NCI-H748 treated with DMSO at 0.1 percent for 48 hours (cell line): ENCODE results near the gene EHBP1L1.
"Not testable (repeated sequence)": the region's sequence is repeated elsewhere in the genome, so short reads cannot be mapped to it uniquely, and the experiment has no call there.

ENCODE experiments used
- DNase-seq: peaks from one replicate; lab custom pipeline; 2025; lab: John Stamatoyannopoulos, UW

Gene EHBP1L1

DNA sequence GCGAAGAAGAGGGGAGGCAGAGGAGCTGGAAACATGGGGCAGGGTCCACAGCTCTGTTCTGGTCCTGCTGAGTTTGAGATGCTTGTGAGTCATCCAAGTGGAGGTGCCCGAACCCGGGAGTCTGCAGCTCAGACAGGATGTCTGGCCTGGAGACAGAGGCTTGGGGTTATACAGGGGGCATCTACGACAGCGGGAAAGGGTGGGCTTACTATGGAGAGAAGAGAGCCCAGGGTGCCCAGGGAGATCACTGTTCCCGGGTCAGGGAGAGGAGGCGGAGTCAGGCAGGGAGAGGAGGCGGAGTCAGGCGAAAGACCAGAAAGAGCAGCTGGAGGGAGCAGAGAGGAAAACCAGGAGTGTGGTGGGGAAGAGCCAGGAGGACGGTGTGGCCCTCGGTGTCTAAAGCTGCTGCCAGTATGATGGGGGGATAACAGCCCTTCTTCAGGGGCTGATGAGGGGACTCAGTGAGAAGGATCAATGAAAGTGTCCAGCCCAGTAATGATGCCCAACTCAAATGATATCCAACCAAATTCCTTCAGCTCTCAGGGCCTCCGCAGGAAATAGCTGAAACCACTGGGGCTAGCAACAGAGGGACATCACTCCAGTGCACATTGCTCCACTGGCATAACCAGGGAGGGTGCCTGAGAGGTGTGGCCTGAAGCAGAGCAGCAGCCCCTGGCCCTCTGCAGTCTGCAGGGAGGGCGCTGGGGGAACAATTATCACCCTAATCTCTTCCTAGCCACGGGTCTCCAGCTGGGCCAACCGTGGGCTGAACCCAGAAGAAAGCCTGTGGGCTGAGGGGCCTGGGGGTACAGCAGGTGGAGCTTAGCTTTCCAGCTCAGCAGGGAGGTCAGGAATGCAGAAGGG, 15.1 kb upstream of the EHBP1L1 start:
- no peak for DNase-seq

DNA sequence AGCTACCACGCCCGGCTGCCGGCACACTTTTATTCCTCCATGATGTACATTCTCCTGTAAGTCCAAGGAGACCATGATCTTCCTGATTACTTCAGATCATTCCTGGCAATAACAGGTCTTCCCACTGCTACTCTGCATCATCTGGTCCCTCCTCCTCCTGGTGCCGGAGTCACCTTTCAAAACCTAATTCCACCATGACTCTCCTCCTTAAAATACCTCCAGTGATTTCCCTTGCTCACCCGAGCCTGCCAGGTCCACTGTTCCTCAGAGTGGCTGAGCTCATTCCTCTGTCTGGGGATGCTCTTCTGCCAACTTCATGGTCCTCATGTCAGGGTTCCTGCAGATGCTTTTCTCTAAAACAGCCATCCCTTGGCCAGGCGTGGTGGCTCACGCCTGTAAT, 13.8 kb upstream of the EHBP1L1 start:
- DNase-seq = no peak

DNA sequence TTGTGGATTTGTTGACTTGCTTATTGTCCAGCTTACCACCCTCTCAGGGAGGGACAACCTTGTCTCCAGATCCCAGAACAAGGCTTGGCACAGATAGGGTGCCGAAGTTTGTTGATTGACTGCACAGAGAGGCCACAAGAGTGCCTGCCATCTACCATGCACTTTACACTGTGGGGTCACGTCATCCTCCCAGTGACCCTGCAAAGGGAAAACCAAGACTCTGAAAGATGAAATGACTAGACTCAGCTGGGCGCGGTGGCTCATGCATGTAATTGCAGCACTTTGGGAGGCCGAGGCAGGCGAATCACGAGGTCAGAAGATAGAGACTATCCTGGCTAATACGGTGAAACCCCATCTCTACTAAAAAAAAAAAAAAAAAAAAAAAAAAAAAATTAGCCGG, 13.1 kb upstream of the EHBP1L1 start:
- DNase-seq = no peak

- DNase-seq = no peak
Measured at GRCh38 chr11:65563601-65564000, 12.3 kb upstream of the EHBP1L1 start.

DNA sequence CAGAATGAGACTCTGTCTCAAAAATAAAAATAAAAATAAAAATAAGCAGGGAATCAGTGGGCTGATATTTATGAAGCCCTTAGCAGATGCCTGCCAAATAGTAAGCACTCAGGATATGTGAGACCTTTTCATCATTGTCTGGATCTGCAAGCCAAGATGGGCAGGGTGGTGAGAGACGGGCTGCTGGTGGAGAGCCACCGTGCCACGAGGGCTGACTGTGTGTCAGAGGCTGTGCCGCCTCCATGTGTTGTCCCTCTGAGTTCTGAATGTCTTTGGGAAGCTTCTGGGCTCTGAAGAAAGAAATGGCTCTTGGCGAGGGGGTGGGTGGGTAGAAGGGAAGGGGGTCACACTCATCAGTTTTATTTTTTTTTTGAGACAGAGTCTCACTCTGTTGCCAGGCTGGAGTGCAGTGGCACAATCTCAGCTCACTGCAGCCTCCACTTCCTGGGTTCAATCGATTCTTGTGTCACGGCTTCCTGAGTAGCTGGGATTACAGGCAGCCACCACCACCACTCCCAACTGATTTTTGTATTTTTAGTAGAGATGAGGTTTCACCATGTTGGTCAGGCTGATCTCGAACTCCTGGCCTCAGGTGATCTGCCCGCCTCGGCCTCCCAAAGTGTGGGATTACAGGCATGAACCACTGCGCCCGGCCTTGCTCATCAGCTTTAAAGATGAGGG, 10.8 kb upstream of the EHBP1L1 start:
- not testable (repeated sequence) for DNase-seq

GRCh38 chr11:65565624-65566453, 10.0 kb upstream of the EHBP1L1 start:
- DNase-seq = no peak

DNA sequence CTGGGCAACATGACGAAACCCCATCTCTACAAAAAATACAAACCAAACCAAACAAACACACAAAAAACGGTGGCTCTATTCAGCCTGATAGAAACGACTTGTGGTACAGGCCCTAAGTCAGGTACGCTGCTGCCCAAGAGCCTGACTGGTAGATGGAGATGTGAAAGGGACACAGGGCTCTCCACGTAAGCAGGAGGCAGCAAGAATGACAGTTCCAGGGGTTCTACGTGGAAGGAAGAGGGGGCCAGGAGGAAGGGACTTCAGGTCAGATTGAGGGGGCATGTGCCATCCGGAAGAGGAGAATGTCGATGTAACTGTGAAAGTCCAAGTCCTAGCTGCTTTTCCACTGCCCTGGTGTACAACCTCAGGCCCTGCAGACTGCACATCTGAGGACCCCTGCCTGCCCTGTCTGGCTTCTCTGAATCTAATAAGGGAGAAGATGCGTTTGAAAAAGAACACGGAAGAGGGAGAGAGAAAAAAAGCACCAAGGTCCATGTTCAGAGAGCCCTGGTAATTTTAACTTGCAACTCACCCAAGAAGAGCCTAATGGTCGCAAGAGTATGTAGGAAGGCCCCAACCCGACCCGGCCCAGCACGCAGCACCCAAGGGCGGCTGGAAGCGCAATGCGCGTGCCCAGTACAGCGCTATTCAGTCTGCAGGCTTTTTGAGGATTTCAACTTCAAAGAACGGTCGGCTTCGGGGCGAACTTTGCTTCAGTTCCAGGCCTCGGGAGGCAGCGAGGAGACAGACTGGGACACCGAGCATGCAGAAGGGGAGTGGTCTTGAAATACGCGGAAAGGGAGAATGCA, 6.5 kb upstream of the EHBP1L1 start:
- no peak for DNase-seq

DNA sequence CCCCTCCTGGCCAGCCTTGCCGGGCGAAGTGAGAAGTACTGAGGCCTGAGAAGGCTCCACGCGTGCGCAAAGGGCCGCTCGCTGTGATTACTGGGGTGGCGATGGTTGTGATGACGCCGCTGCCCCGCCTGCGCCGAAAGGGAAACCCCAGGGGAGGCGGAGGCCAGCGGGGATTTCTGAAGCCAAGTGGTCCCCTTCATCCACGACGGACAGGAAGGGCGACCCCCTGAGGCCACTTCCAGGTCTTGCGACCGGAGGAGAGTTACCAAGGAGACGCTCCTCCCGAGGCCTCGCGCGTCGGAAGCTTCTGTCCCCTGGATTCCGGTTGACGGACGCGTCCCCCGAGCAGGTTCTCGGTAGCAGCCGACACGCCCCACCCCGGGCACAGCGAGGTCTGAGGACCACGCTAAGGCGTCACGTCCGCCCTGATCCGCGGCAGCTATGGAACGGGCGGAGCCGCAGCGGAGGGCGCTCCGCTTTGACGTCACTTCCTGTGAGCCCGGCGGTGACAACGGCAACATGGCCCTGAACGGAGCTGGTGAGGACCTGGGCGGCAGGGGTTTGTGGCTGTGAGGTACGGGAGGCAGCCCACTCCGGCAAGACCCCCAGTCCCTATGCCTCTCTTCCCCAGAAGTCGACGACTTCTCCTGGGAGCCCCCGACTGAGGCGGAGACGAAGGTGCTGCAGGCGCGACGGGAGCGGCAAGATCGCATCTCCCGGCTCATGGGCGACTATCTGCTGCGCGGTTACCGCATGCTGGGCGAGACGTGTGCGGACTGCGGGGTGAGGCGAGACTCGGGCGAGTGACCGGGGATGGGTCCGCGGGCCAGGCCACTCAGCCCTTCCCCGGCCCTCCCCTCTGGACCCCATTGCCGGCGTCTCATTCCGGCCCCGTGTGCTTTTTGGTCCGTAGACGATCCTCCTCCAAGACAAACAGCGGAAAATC, 5.6 kb upstream of the EHBP1L1 start, which contains the start of gene ZNRD2:
Gene ZNRD2, plus strand, starts transcription at position 505 of the 946 bp plus-strand sequence. Its CDS starts 15 bp downstream, at position 520.
- peak; percentile 96 for DNase-seq

DNA sequence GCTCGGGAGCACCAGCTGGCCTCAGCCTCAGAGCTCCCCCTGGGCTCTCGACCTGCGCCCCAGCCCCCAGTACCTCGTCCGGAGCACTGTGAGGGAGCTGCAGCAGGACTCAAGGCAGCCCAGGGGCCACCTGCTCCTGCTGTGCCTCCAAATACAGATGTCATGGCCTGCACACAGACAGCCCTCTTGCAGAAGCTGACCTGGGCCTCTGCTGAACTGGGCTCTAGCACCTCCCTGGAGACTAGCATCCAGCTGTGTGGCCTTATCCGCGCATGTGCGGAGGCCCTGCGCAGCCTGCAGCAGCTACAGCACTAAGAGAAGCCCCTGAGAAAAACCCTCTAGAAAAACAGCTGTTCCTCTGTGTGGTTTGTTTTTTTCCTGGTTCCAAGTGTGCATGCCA, 4.4 kb upstream of the EHBP1L1 start:
- DNase-seq = no peak

GRCh38 chr11:65571940-65572339, 3.9 kb upstream of the EHBP1L1 start:
- DNase-seq = peak; percentile 27

DNA sequence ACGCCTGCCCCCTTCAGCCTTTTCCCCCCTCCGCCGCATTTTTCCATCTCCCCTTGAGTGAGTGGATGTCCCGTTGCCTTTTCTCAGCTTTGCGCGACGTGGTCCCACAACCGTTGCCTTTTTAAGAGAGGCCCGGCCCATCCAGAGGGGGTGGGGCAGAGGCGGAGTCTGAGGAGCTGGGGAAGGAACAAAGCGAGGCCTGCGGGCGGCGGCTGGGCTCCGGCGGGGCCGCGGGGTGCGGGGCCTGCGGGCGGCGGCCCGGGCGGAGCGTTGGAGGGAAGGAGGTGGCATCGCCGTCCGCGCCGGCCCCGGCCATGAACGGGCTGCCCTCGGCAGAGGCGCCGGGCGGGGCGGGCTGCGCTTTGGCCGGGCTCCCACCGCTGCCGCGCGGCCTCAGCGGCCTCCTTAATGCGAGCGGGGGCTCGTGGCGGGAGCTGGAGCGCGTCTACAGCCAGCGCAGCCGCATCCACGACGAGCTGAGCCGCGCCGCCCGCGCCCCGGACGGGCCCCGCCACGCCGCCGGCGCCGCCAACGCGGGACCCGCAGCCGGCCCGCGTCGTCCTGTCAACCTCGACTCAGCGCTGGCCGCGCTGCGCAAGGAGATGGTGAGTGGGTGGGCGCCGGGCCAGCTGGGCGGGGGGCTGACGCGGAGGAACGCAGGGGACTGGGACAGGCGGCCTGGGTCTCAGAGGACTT, 3.3 kb upstream of the EHBP1L1 start, which contains the start of gene FAM89B:
Gene FAM89B, plus strand, starts transcription at position 183 of the 696 bp plus-strand sequence. Its CDS starts 132 bp downstream, at position 315.
- DNase-seq = peak; percentile 60

- no peak for DNase-seq
Measured at GRCh38 chr11:65573391-65574079, 2.3 kb upstream of the EHBP1L1 start.

DNA sequence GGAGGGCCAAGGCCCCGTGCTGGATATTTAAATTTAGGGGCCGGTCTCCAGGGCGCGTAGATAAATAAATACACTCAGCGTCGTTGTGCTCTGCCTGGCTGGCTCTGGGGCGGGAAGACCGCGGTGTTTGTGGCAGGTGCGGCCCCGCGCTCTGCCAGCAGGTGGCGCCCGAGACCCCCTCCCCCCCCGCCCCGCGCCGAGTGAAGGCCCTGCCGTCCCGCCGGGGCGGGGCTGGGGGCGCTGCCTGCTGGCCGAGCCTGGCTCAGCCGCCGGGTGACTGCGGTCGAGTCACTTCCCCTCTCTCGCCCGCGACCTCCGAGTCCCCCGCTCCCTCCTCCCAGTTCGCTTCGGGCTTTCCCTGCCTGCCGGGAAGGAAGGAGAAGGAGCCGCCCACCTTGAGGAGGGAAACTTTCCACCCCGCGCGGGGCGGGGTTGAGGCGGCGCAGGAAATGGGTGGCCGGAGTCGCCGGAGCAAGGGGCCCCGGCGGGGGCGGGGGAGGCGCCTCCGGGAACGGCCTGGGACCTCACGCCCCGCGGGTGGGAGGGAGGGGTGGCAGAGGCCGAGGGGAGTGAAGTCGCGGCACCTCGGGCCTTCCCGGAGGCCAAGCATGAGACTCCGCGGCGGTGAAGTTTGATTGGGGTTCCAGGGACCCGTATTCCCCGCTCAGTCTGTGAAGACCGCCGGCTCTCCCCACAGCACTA, 1.6 kb upstream of the EHBP1L1 start:
- peak; percentile 68 for DNase-seq

DNA sequence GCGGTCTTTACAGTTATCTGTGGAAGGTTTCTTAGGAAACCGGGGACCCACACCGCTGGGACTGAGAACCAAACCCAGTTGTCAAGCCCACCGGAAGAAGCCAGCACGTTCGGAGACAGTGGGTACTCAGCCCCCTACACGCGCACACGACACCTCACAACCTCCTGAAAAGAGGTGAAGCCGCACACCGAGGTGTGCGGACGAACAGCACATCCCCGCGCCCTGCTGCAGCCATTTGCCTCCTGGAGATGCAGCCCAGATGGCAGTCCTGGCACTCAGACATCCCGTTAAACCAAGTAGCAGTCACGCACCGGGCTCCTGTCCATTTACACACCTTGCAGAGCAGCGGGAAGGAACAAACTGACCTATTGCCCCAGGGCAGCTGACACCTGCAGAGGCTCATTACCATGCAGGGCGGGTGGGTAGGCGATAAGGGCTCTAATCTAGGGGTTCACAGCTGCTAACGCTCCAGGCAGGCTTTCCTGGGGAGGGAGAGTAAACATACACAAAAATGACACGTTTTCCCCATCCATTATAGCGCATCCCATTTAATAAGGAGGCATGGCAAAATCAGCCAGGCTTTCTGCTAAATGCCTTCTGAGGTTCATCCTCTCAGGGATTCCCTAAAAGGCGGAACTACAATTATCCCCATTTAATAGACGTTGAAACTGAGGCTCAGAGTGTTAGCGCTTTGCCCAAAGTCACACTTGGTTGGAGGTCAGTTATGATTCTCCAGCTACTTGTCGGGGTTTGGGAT, 864 bp upstream of the EHBP1L1 start:
- DNase-seq = peak; percentile 20

DNA sequence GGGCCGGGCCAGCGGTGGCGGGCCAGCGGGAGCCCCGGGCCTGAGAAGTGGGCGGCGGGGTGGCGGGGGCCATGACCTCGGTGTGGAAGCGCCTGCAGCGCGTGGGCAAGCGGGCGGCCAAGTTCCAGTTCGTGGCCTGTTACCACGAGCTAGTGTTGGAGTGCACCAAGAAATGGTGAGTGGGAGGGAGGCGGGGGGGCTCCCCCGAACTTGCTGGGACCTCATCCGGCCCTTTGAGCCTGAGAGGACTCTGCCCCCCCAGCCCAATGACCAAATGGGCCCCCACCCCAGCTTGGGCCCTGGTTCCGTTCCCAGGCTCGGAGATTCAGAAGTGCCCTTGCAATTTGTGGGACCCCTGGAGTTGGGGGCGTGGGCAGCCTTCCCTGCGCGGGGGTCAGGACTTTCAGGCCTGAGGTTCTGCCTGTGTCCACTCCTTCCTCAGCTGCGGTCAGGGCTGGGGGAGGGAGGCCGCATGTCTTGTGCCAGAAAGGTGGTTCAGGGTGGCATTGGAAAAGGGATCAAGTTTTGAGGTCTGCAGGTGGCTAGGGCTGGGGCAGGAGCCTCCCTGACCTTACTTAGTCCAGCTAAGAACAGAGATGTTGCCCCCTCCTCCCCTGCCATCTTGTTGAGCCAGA, 496 bp downstream of the EHBP1L1 start:
- DNase-seq = no peak

GRCh38 chr11:65576867-65577755, 1.3 kb downstream of the EHBP1L1 start:
- no peak for DNase-seq
